GM18499 (cell line): Measurements from ENCODE around the gene PROB1.
"Not testable (repeated sequence)": the region's sequence is repeated elsewhere in the genome, so short reads cannot be mapped to it uniquely, and the experiment has no call there.

Source experiments
- ATAC-seq: cut with Tn5 transposase; IDR thresholded peaks from one replicate; pipeline ENCODE4 v1.9.1; 2021; ENCODE audit warnings: moderate number of reproducible peaks; ENCODE audit not compliant: insufficient read depth, unreplicated experiment

The PROB1 gene, protein sequence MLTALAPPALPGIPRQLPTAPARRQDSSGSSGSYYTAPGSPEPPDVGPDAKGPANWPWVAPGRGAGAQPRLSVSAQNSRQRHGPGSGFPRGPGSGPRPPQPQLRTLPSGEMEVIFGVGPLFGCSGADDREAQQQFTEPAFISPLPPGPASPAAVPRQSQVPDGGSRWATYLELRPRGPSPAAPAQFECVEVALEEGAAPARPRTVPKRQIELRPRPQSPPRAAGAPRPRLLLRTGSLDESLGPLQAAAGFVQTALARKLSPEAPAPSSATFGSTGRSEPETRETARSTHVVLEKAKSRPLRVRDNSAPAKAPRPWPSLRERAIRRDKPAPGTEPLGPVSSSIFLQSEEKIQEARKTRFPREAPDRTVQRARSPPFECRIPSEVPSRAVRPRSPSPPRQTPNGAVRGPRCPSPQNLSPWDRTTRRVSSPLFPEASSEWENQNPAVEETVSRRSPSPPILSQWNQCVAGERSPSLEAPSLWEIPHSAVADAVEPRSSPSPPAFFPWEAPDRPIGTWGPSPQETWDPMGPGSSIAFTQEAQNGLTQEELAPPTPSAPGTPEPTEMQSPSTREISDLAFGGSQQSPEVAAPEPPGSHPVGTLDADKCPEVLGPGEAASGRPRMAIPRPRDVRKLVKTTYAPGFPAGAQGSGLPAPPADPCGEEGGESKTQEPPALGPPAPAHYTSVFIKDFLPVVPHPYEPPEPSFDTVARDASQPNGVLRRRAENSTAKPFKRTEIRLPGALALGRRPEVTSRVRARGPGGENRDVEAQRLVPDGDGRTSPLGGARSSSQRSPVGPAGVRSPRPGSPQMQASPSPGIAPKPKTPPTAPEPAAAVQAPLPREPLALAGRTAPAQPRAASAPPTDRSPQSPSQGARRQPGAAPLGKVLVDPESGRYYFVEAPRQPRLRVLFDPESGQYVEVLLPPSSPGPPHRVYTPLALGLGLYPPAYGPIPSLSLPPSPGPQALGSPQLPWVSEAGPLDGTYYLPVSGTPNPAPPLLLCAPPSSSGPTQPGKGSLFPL

GRCh38 chr5:139394654-139395566, at the start of gene PROB1:
Gene PROB1 (minus strand): TSS chr5:139395104. CDS start chr5:139395081, 23 bp downstream.
- no peak for ATAC-seq

DNA sequence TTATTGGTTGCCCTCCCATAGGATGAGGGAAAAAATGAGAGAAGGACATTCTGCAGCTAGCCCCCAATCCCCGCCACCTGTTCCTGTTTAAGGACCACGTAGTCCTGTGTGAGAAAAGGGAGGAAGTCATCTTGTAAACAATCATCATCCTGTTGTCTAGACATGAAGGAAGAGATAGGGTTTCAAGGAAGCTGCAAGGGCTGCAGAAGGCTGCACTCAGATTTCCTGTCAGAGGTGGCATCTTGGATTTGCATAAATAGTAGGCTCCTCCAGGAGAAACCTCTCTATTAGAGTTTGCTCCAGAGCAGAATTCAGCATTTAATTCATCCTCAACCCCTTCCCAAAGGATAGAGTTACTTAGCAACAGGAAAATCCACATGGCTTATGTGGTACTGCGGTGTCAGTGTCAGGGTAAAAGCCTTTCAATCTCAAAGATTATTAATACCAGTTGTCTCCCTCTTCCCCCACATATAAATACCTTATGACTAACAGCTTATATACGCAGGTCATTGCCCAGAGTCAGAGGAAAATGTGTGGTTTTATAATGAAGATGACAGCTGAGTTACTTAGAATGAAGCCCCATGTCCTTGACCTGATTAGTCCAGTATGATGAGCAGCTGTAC, 49.0 kb upstream of the PROB1 start:
- ATAC-seq: no peak

DNA sequence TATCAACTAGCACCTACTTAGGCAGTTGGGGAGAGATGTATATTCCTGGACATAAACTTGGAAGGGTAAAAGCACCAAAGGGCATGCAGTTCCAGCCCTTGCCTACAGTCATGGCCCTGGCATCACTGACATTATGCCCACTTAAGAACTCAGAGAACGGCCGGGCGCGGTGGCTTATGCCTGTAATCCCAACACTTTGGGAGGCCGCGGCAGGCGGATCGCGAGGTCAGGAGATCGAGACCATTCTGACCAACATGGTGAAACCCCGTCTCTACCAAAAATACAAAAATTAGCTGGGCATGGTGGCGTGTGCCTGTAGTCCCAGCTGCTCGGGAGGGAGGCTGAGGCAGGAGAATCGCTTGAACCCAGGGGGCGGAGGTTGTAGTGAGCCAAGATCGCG, 45.5 kb upstream of the PROB1 start:
- not testable (repeated sequence) for ATAC-seq

DNA sequence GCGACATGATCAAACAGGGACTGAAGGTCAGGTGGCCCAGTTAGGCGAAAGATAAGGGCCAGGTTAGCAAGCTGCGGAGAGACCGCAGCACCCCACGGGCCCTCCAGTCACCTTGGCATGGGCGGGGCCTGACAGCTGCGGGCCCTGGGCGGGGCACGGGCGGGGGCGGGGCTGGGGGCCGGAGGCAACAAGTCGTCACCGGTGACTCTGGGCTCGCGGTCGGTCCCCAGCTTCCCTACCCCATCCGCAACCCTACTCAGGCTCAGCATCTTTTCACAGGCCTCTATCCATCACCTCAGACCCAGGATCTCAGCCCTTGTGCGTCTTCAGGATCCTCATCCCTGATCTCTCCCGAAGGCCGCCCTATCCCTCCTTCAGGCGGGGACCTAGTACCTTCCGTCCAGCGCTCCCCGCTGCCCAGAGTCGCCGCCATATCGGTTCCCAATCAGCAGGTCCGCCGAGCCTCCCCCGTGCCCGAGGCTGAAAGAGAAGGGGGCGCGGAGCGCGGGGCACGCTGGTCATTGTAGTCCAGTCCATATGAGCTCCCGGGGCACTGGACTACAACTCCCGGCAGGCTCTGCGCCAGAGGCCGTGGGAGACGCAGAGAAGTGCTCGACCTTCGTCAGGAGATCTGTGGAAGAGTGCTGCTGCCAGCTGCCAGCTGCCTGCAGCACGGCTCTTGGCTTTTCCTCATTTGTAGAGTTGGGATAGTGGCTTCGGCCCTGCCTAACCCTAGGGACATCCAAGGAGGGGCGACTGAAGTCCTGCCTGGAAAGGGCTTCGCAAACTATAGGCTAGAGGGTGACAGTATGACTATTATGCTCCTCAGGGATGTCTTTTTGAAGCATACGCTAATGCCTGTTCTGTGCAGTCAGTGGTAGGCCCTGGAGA, 44.4 kb upstream of the PROB1 start, which contains the start of gene DNAJC18:
TSS of gene DNAJC18 (minus strand) at position 513 of the 891 bp plus-strand sequence. CDS start at position 433, 80 bp downstream.
- peak; percentile 69 for ATAC-seq

- no peak for ATAC-seq
These were observed 43.8 kb upstream of the PROB1 start for GRCh38 chr5:139438707-139439012.

DNA sequence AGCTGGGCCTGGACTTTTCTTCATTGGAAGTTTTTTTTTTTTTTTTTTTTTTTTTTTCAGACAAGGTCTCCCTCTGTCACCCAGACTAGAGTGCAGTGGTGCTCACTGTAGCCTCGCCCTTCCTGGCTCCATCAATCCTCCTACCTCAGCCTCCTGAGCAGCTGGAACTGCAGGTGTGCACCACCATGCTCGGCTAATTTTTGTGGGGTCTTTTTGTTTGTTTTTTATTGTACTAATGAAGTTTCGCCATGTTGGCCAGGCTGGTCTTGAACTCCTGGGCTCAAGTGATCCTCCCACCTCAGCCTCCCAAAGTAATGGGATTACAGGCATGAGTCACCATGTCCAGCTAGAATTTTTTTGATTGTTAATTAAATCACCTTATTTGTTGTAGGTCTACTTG, 40.8 kb upstream of the PROB1 start:
- ATAC-seq: no peak

DNA sequence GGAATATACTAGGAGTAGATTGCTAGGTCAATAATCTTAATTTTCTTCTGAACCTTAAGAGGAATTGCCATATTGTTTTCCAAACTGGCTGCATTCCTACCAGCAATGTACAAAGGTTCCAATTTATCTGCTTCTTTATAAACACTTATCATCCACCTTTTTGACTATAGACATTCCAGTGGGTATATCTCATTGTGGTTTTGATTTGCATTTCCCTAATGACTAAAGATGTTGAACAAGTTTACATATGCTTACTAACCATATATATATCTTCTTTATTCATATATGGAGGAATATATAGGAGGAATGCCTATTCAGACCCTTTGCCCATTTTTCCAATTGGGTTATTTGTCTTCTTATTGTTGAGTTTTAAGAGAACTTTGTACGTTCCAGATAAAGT, 36.8 kb upstream of the PROB1 start:
- ATAC-seq: no peak

- no peak for ATAC-seq
These were observed 35.1 kb upstream of the PROB1 start for GRCh38 chr5:139430015-139430414.

- no peak for ATAC-seq
These were observed 31.4 kb upstream of the PROB1 start for GRCh38 chr5:139426203-139426885.

DNA sequence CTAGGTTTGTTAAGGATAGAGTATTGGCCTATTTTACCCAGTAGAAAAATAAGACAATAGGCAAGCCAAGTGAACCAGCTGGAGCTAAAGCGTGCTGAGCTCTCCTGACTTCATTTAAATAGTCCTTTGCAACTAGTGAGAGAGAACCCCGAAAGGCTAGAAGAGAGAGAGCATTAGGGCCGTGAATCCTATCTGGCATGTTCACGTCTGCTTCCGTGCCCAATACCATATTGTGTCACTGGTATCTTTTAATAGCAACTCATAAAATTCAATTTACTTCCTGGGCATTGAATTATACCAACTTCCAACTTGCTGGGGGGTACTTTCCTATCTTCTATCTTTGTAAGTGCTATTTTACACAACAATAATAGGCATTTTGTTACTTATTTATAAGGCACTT, 30.6 kb upstream of the PROB1 start:
- ATAC-seq: no peak

DNA sequence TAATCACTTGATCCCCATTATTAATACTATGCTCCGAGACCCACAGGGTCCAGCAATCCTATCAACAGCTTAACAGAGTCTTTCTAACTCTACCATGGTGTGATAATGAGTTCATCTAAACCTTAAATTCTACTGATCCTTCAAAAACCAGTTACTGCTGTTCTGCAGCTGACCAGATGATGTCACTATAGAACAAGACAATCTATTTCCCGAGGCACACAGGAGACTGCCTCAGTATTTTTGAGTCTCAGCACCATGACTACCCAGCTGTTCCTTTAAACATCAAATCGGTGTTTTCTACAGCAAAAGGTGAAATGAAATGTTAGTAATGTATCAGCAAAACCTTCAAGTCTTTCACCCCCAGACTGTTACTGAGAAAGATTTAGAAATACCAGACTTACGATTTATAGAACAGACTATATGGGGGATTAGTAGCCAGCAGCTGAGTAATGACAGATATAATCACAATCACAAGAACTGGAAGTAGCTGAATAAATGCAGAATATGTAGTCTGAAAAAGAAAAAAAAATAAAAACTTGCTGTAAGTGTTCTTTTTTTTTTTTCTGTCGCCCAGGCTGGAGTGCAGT, 27.5 kb upstream of the PROB1 start:
- ATAC-seq: no peak

GRCh38 chr5:139419226-139420192, 24.6 kb upstream of the PROB1 start:
- no peak for ATAC-seq

DNA sequence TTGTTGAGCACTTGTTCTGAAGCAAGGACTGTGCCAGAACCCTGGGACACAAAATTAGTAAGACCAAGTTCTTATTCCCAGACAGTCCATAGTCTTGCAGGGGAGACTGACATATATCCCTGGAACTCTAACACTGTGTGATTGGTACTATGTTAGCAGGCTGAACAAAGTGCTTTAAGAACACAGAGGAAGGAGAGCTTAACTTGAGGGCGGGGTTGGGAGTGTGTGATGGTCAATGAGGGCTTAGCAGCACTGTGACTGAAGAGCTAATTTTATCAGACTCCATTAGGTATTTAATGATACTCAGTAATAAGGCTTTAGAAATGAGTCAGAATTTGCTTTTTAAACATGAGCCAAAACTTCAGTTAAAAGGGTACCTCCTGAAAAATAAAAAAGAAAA, 23.9 kb upstream of the PROB1 start:
- no peak for ATAC-seq

GRCh38 chr5:139417214-139417613, 22.3 kb upstream of the PROB1 start:
- no peak for ATAC-seq

GRCh38 chr5:139416651-139417050, 21.7 kb upstream of the PROB1 start:
- ATAC-seq: no peak

DNA sequence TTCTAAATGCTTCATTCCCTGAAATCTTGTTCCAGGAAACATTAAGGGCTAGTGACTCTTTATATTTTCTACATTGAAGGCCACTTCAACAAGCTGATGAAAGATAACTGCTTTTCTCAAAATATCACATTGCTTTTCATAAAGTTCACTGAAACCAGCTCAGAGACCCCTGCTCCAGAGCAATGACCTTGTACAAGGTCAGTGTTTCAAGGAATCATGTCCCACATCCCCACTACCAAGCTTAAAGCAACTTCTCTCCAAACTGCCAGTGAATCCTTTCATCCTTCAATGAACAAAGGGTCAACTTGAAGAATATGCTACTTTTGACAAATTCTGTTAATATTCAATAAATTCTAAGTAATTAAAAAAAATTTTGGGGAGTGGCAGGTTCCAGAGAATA, 21.0 kb upstream of the PROB1 start:
- no peak for ATAC-seq
